Measurements from ENCODE around the gene VPS37C.

VPS37C gene

GRCh38 chr11:61080526-61080925, 80.7 kb downstream of the VPS37C start:
- Mint-ChIP-seq H3K4me3 (peak overlapping the region; percentile 80), H3K9me3 (peaks cover 3% of the 10 kb centered on the region), H3K4me1 (peaks cover 84% of the 10 kb centered on the region), H3K27me3 (no peaks in the 10 kb centered on the region), H3K27ac (peak overlapping the region; percentile 97), H3K36me3 (peaks cover 3% of the 10 kb centered on the region)
- CTCF ChIA-PET: interaction anchor here (0.9 to 4.8 kb wide), 18 partner anchors 10 to 313 kb away, joined by 3 to 44 read pairs (median 6); no protein-coding TSS in a partner anchor
- peak; percentile 76 for DNase-seq
